Pericardium fibroblast (primary cell): ENCODE measurements around the gene NLGN3. TPM values are rescaled to one million over a fixed set of nuclear protein-coding genes. Genes with fewer than 3 reads are reported as not detected.

ENCODE experiments used
- total RNA-seq: library from RNA; depleted of rRNA; stranded (reverse); fragments of >200 nt; gene quantifications from 2 replicates; pipeline ENCODE4 v1.2.3, GENCODE V29; 2015

NLGN3 gene
- total RNA-seq = 0.23 and 1.6 TPM in 2 replicates

DNA sequence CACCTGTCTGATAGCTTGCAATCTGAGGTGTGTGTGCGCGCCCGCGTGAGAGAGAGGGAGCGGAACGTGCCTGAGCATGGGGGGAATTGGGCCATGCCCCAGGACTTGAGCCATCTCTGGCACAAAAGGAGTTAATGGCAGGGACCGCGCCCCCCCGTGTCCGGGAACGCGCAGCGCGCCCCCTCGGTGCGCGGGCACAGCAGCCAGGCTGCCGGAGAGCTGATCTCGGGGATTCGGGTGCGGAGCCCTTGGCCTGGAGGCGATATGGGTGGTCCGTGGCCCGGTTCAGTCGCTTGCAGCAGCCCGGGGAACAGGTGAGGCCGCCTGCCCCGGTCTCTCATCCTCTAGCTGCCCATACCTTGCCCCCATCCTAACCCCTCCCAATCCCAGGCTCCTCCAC, at the start of gene NLGN3:
Gene NLGN3 (plus strand): TSS at position 191 of the 400 bp plus-strand sequence. CDS start 2,909 bp downstream, outside the sequence.

DNA sequence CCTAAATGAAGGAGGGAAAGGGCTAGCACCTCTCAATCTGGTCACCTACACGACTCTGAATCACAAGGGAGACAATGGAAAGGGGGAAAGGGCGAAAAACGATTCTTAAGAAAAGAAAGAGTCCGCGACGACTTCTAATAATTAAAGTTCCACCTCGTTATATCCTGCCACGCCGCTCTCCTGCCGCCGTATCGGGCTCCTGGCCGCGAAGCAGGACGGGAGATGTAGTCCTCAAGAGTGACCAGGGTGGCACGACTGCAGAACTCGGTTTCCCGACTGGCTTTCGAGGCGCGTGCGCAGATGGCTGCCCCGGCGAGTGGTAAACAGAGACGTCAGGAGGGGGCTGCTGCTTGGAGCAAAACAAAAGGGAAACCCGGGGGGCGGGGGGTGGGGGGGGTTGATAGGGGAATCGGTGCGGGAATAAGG, 49.1 kb upstream of the NLGN3 start, which contains the start of gene FOXO4:
Gene FOXO4 (plus strand): TSS at position 297 of the 426 bp plus-strand sequence. CDS start 678 bp downstream, outside the sequence.

DNA sequence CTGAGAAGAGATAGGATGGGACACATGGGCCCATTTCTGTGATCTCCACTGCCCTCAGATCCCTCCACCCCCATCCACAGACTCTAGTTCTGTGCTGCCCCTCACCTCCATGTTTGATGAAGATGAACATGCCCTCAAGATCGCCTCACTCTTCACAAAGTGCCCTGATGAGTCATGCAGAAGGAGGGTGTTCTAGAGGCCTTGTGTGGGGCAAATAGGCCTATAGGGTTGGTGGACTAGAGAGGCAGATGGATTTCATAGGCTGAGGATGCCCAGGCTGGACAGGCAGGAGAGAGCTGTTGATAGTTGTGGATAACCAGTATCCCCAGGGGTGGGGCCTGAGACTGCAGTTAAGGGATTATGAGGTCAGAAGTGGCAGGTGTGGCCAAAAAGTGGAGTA, 38.2 kb upstream of the NLGN3 start, which contains the start of gene CXorf65:
Gene CXorf65 (minus strand): TSS at position 314 of the 400 bp plus-strand sequence. CDS start 184 bp downstream, at position 130.

DNA sequence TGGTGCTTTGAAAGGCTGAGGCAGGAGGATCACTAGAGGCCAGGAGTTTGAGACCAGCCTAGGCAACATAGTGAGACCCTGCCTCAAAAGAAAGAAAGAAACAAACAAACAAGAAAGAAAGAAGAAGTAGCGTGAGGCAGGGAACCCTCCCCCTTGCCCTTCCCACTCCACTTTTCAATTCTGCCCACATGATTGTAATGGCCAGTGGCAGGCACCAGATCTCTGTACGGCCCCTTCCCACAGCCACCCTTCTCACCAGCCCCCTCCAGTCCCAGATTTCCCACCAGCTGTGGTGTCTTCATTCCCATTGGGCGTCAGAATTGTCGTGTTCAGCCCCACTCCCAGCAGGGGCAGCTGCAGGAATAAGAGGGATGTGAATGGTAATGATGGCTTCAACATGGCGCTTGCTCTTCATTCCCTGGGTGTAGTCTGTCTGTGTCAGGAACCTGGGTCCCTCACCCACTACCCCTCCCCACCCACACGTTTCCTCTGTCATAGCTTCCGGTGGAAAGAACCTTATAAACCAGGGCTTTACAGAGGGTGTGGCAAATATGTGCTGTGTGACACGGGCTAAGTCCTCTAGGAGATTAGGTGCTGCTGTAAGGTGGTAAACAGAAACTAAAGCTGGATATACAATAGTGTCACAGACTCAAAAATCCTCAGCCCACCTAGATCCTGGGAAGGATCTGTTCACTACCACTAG, 33.3 kb upstream of the NLGN3 start, which contains the start of gene IL2RG:
Gene IL2RG (minus strand): TSS at position 437 of the 703 bp plus-strand sequence. CDS start 38 bp downstream, at position 399.

DNA sequence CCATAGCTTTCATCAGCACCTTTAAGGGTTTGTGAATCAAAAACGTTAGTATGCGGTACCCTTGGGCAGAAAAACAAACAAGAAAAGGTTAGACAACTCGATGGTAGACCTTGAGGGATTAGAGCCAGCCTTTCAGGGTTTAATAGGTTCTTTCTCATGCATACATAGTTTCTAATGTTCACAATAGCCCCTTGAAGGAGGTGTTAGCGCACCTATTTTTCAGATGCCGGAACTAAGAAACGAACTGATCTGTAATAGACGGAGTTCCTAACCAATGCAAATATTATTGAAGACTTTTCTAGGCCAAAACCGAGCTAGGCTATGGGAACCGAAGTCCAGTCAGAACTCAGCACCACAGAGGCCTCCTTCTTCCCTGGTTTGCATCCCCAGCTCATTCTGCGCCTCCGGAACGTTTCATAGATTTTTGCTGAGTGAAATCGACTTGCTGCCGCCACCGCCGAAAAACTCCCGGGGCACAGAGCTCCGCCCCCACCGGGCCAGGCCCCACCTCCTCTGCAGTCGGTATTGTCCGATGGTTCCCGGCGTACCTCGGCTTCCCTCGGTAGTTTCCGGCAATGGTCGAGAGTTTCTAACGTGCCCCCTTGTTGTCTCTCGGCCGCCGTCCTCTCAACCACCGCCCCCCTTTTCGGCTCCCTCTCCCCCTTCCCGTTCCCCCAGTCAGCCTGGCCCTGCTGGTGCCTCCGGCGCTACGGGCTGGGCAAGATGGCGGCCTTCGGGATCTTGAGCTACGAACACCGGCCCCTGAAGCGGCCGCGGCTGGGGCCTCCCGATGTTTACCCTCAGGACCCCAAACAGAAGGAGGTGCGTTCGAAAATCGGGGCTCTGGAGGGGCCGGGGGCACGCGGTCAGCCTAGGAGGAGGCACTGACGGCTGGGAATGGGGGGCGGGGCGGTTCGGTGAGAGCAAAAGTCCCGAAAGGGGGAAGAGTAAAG, 26.3 kb upstream of the NLGN3 start, which contains the start of gene MED12:
Gene MED12 (plus strand): TSS at position 565 of the 953 bp plus-strand sequence. CDS start 159 bp downstream, at position 724.

Other genes with a start within 250 kb of the NLGN3 start
- gene TEX11, start 236.1 kb upstream of the NLGN3 start, total RNA-seq = not detected in 2 replicates
- gene SLC7A3, start 213.7 kb upstream of the NLGN3 start, total RNA-seq = not detected in 2 replicates
- 46.2 and 56.9 TPM in 2 replicates for gene SNX12, start 76.5 kb upstream of the NLGN3 start, total RNA-seq
- gene FOXO4, start 49.0 kb upstream of the NLGN3 start, total RNA-seq = 2.7 and 4.1 TPM in 2 replicates
- not detected in 2 replicates for gene CXorf65, start 38.1 kb upstream of the NLGN3 start, total RNA-seq
- not detected in 2 replicates for gene IL2RG, start 33.3 kb upstream of the NLGN3 start, total RNA-seq
- gene MED12, start 26.2 kb upstream of the NLGN3 start, total RNA-seq = 14.5 and 39.3 TPM in 2 replicates
- gene GJB1, start 78.4 kb downstream of the NLGN3 start, total RNA-seq = not detected in 2 replicates
- 16.3 and 19.0 TPM in 2 replicates for gene ZMYM3, start 109.3 kb downstream of the NLGN3 start, total RNA-seq
- 225 and 251 TPM in 2 replicates for gene NONO, start 138.8 kb downstream of the NLGN3 start, total RNA-seq
- 0.23 and 2.0 TPM in 2 replicates for gene ITGB1BP2, start 156.9 kb downstream of the NLGN3 start, total RNA-seq
- 11.0 and 14.2 TPM in 2 replicates for gene TAF1, start 221.5 kb downstream of the NLGN3 start, total RNA-seq